Dedifferentiated amniotic fluid mesenchymal stem cell (primary cell): ENCODE data around the gene DNAH1.

ENCODE experiments used
- DNase-seq: peaks from one replicate; pipeline ENCODE4 v3.0.0-alpha.2; 2016; ENCODE audit errors: extremely low spot score

The DNAH1 gene

DNA sequence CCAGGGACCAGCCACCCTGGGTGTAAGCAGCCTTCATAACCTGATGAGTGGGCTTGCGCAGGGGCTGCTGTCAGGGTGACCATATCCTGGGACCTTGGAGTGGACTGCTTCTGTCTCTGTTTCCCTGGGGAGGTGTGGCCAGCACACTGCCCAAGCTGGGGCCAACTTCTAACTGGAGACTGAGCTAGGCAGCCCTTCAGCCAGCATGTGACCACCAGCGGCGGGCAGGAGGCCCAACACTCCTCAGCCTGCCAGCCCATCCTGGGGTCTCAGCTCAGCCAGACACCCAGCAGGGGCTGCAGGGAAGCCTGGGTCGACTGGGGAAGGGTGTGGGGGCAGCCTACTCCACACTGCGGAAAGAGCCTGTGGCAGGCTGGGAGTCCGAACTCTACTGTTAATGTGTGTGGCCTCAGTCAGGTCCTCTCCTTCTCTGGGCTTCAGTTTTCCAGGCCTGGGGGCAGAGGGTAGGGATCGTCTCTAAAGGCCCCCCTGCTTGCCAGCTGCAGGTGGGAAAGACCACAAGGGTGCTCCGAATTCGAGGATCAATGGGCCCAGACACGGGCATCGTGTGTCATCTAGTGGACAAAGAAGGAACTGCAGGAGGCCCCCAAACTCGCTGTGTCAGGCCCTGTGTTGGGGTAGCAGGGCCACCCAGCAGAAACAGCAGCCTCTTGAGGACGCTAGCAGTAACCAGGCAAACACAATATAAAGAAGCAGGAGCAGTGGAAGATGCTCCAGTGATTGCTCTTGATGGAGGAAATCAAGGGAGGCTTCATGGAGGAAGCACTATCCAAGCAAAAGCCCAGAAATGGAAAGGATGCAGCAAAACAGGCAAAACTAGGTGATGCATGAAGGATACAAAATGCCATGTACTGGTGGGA lies 130.8 kb downstream of the DNAH1 start:
- DNase-seq: peak; percentile 39

GRCh38 chr3:52447512-52448355 lies 131.6 kb downstream of the DNAH1 start:
- no peak for DNase-seq
